K562 (cell line): ENCODE results near the gene RNF151. TPM values are rescaled to one million over a fixed set of nuclear protein-coding genes. Genes with fewer than 3 reads are reported as not detected.

Source experiments
- HBP1 ChIP-seq: fragments of 450-650 bp; formaldehyde crosslinking; IDR thresholded peaks from 2 replicates; pipeline ENCODE4 v1.4.0; 2022; ENCODE audit warnings: missing genetic modification characterization
- MGA ChIP-seq: fragments of 450-650 bp; IDR thresholded peaks from 2 replicates; pipeline ENCODE4 v1.6.1; 2016; ENCODE audit warnings: mild to moderate bottlenecking, moderate library complexity
- MIER1 ChIP-seq: fragments of 450-650 bp; IDR thresholded peaks from 2 replicates; pipeline ENCODE4 v1.6.1; 2016; ENCODE audit warnings: antibody characterized with exemption, mild to moderate bottlenecking, low read depth
- SFPQ ChIP-seq: fragments of 200-400 bp; formaldehyde crosslinking; IDR thresholded peaks from 2 replicates; pipeline ENCODE4 v1.6.1; 2017; ENCODE audit warnings: mild to moderate bottlenecking, low read depth, low read length, moderate library complexity
- USF2 ChIP-seq: sonication (generic); formaldehyde crosslinking; IDR thresholded peaks from 2 replicates; pipeline ENCODE4 v1.5.0; 2020; ENCODE audit warnings: missing genetic modification reagents
- ZNF184 ChIP-seq: sonication (generic); formaldehyde crosslinking; IDR thresholded peaks from 2 replicates; pipeline ENCODE4 v1.5.0; 2020; ENCODE audit warnings: missing genetic modification reagents
- ZNF3 ChIP-seq: fragments of 250-450 bp; sonication (Bioruptor Pico); IDR thresholded peaks from 2 replicates; pipeline ENCODE4 v1.5.0; 2021; ENCODE audit warnings: mild to moderate bottlenecking, moderate library complexity
- ZNF354B ChIP-seq: fragments of 250-450 bp; sonication (Bioruptor Pico); IDR thresholded peaks from 2 replicates; pipeline ENCODE4 v1.4.0; 2020
- ZNF583 ChIP-seq: fragments of 250-450 bp; sonication (Bioruptor Pico); IDR thresholded peaks from 2 replicates; pipeline ENCODE4 v1.4.0; 2020
- polyA plus RNA-seq, 8 experiments: library from polyadenylated mRNA; depleted of rRNA in 4 of 8; stranded (reverse) in 5 of 8; unstranded in 3 of 8; fragments of >200 nt; fragmentation: Nextera tagmentation in 2 of 8; fragmentation: Illumina TruSeq in 1 of 8; extraction: Ambion mirVana in 2 of 8; extraction: Trizol in 1 of 8; gene quantifications; 2 replicates each; pipeline versions ENCODE4 v1.2.1 to v1.2.3, GENCODE V29; 2011 to 2014; ENCODE audit warnings: inconsistent platforms in 1 of 8, missing spikeins in 1 of 8
- total RNA-seq, 7 experiments: library from RNA; depleted of rRNA in 6 of 7; stranded (reverse); fragments of >200 nt in 6 of 7; fragmentation: Illumina TruSeq in 2 of 7; extraction: Trizol in 2 of 7; gene quantifications; 2 replicates each; pipeline versions ENCODE4 v1.2.1 to v1.2.3, GENCODE V29; 2011 to 2021; ENCODE audit warnings: low replicate concordance in 1 of 7
- TF ChIP-seq, protein P1 (sequence below): fragments of 450-650 bp; IDR thresholded peaks from 2 replicates; pipeline ENCODE4 v1.6.1; 2014; ENCODE audit warnings: low read depth, mild to moderate bottlenecking, moderate library complexity, borderline replicate concordance

RNF151 gene
- total and polyA plus RNA-seq, 9 of the 15 experiments (the other 6 are each of a cell fraction or from before 2014, with no cell fraction given), result not detected

DNA sequence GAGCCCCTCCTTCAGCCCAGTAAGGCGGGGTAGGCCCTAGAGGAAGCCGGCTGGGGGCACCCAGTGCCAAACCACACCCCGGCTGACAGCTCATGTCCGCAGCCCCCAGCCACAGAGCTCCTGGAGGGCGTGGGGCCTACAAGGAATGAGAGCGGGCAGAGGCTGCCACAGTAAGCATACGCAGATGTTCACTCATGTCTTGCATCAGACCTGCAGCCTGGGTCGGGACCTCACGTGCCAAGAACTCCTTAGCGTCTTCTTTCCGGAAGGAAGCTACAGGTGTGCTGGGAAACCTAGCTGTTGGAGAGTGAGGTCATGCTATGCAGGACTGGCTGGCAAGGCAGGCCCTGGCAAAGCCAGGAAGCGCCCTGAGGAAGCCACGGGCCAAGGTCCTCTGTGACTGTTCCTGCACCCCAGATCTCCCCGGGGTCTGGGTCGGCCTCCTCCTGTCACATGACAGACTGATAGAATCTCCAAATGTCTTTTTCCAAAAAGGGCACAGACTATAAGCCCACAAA, 41.4 kb downstream of the RNF151 start (continued):
- TF ChIP-seq SFPQ (no peak), HBP1 (no peak), ZNF354B (CRISPR knock-in tag) (no peak), ZNF184 (CRISPR knock-in tag) (no peak), ZNF583 (CRISPR knock-in tag) (peak; percentile 30; the same call in 1 of the 2 replicates), USF2 (CRISPR knock-in tag) (peak; percentile 71), MGA (no peak), ZNF3 (no peak), MIER1 (no peak)
- TF ChIP-seq, protein P1, sequence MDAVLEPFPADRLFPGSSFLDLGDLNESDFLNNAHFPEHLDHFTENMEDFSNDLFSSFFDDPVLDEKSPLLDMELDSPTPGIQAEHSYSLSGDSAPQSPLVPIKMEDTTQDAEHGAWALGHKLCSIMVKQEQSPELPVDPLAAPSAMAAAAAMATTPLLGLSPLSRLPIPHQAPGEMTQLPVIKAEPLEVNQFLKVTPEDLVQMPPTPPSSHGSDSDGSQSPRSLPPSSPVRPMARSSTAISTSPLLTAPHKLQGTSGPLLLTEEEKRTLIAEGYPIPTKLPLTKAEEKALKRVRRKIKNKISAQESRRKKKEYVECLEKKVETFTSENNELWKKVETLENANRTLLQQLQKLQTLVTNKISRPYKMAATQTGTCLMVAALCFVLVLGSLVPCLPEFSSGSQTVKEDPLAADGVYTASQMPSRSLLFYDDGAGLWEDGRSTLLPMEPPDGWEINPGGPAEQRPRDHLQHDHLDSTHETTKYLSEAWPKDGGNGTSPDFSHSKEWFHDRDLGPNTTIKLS, result no peak
